Inflammatory macrophage (primary cell): Measurements from ENCODE around the gene ZBTB1.
A peak's percentile ranks its signal among the peaks of the same experiment; 100 is the strongest.
"Not testable (repeated sequence)": the region's sequence is repeated elsewhere in the genome, so short reads cannot be mapped to it uniquely, and the experiment has no call there.

ENCODE experiments used
- DNase-seq, 2 donors: peaks; one replicate each; pipeline ENCODE4 v3.0.0-alpha.2; 2020 to 2022

ZBTB1 gene

GRCh38 chr14:64536488-64537245 is 32.1 kb downstream of the ZBTB1 start:
- DNase-seq, result no peak

- DNase-seq, result peak; percentile 99
Measured at GRCh38 chr14:64540208-64541202, 35.9 kb downstream of the ZBTB1 start, which contains the start of gene HSPA2. Gene HSPA2 (plus strand): TSS chr14:64540741. CDS start chr14:64540850, 109 bp downstream.

GRCh38 chr14:64541261-64541971 is 36.8 kb downstream of the ZBTB1 start:
- no peak for DNase-seq

GRCh38 chr14:64541972-64542835 is 37.6 kb downstream of the ZBTB1 start:
- no peak for DNase-seq

- no peak for DNase-seq
Measured at GRCh38 chr14:64542836-64543201, 38.2 kb downstream of the ZBTB1 start.

- DNase-seq, result no peak
Measured at GRCh38 chr14:64544607-64545312, 40.2 kb downstream of the ZBTB1 start.

GRCh38 chr14:64549016-64549415 is 44.4 kb downstream of the ZBTB1 start:
- DNase-seq, result no peak

GRCh38 chr14:64549791-64550620 is 45.4 kb downstream of the ZBTB1 start, which contains the start of gene PPP1R36:
Gene PPP1R36 (plus strand): TSS chr14:64549961. CDS start chr14:64549998, 37 bp downstream.
- DNase-seq, result peak; percentile 29 to 30

- no peak for DNase-seq
Measured at GRCh38 chr14:64550621-64551333, 46.2 kb downstream of the ZBTB1 start.

GRCh38 chr14:64554556-64554955 is 50.0 kb downstream of the ZBTB1 start:
- no peak for DNase-seq

- no peak for DNase-seq
Measured at GRCh38 chr14:64556526-64556925, 52.0 kb downstream of the ZBTB1 start.

- not testable (repeated sequence) for DNase-seq
Measured at GRCh38 chr14:64558216-64558615, 53.6 kb downstream of the ZBTB1 start.

GRCh38 chr14:64561631-64562030 is 57.1 kb downstream of the ZBTB1 start:
- DNase-seq, result no peak

- DNase-seq, result no peak
Measured at GRCh38 chr14:64562436-64562835, 57.9 kb downstream of the ZBTB1 start.

- no peak for DNase-seq
Measured at GRCh38 chr14:64563696-64564095, 59.1 kb downstream of the ZBTB1 start.

GRCh38 chr14:64566651-64567122 is 62.1 kb downstream of the ZBTB1 start:
- DNase-seq, result no peak

GRCh38 chr14:64569138-64569631 is 64.6 kb downstream of the ZBTB1 start:
- no peak for DNase-seq

- DNase-seq, result not testable (repeated sequence)
Measured at GRCh38 chr14:64569646-64570045, 65.1 kb downstream of the ZBTB1 start.
